ENCODE measurements around the gene CTRB1. TPM values are rescaled to one million over a fixed set of nuclear protein-coding genes. Genes with fewer than 3 reads are reported as not detected.

Gene CTRB1
- total RNA-seq, 4 donors from 2014 or later, result not detected

DNA sequence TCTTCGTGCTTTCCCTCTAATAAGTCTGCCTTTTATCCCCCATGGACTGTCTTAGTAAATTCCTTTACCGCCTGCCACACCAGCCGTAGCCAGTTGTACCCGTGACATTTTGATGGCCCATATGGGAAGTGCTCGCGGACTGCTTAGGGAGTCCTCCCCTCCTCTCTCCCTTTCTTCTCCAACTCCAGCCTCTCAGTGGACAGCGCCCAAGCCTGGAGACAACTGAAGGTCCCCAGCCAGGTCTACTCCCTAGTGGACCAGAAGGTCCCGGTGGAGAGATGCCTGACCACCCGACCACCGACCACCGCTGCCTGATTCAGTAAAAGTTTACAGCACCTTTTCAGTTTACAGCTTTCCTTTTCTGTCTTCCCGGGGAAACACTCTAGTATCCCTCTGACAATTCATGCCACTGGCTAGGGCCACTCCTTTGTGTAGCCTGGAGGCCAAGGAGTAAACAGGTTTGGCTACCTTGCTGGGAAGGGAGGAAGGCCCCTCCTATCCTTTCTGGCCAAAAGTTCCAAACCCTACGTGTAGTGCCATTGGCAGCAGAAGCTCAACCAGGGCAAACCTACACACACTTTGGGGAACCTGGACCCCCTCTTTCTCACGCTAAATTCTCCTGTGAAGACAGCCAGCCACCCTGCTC lies 29.8 kb upstream of the CTRB1 start:
- TF ChIP-seq, protein P1, sequence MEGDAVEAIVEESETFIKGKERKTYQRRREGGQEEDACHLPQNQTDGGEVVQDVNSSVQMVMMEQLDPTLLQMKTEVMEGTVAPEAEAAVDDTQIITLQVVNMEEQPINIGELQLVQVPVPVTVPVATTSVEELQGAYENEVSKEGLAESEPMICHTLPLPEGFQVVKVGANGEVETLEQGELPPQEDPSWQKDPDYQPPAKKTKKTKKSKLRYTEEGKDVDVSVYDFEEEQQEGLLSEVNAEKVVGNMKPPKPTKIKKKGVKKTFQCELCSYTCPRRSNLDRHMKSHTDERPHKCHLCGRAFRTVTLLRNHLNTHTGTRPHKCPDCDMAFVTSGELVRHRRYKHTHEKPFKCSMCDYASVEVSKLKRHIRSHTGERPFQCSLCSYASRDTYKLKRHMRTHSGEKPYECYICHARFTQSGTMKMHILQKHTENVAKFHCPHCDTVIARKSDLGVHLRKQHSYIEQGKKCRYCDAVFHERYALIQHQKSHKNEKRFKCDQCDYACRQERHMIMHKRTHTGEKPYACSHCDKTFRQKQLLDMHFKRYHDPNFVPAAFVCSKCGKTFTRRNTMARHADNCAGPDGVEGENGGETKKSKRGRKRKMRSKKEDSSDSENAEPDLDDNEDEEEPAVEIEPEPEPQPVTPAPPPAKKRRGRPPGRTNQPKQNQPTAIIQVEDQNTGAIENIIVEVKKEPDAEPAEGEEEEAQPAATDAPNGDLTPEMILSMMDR (IDR thresholded peaks at IDR 0.05; ENCODE audit: low read depth), result no peak

DNA sequence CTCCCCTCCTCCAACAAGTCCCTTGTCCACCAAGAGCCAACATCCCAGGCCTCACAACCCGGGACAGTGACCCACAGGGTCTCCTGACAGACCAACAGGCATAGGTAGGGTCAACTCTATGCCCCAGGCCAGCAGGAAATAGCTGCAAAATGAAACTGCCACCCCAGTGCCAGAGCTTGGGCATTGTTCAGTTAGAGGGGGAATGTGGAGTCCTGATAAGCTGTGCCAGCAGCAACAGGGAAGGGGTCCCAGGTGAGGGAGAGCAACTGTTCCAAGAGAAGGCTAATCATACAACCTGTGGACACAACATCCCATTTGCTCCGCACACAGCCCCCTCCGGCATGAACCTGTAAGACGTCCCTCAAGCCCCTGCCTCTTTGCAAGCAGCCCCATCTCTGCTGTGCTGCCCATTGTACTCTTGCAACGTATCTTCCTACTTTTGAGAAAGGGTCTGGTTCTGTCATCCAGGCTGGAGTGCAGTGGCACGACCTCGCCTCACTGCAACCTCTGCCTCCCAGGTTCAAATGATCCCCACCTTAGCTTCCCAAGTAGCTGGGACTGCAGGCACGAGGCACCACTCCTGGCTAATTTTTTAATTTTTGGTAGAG lies 29.0 kb upstream of the CTRB1 start:
- TF ChIP-seq, protein P1 (IDR thresholded peaks at IDR 0.05; ENCODE audit: low read depth), result no peak

DNA sequence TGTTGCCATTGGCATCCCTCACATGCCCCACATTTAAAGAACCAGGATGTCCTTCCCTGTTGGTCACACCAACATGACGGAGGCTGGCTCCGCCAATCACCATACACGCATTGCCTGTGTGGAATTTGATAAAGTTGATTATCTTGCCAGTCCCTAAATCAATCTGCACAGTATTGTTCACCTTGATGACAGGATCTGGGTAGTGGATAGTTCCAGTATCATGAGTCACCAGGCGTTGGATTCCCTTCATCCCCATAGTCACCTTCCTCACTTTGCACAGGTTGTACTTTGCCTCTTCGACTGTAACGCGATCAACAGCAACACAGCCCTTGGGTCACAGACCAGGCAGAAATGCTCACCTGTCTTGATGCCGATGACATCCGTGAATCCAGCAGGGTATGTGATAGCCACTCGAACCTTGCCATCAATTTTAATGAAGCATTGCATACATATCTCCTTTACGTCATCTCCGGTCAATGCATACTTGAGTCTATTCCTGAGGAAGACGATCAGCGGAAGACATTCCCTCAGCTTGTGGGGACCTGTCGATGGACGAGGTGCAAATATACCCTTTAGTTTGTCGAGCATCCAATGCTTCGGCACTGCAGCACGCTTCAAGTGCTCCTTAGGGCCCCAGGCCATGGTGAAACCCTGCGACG lies 26.1 kb upstream of the CTRB1 start:
- TF ChIP-seq, protein P1 (IDR thresholded peaks at IDR 0.05; ENCODE audit: low read depth), result no peak

DNA sequence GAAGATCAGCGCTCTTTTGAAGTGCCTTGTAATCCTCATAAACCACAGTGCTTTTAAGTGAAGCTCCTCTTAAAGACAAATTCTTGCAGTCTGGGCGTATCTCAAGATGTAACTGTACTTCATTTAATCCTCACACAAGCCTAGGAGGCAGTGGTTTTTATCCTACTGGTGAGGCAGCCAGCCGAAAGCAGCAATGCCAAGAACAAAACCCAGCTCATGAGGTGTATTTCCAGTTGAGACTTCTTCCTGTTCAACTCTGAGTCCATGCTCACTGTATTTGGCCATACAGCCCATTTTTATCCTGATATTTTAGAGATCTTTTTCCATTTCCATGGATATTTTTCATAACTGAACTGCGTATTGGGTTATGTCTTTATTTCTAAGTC lies 25.5 kb upstream of the CTRB1 start:
- TF ChIP-seq, protein P1 (IDR thresholded peaks at IDR 0.05; ENCODE audit: low read depth), result no peak

DNA sequence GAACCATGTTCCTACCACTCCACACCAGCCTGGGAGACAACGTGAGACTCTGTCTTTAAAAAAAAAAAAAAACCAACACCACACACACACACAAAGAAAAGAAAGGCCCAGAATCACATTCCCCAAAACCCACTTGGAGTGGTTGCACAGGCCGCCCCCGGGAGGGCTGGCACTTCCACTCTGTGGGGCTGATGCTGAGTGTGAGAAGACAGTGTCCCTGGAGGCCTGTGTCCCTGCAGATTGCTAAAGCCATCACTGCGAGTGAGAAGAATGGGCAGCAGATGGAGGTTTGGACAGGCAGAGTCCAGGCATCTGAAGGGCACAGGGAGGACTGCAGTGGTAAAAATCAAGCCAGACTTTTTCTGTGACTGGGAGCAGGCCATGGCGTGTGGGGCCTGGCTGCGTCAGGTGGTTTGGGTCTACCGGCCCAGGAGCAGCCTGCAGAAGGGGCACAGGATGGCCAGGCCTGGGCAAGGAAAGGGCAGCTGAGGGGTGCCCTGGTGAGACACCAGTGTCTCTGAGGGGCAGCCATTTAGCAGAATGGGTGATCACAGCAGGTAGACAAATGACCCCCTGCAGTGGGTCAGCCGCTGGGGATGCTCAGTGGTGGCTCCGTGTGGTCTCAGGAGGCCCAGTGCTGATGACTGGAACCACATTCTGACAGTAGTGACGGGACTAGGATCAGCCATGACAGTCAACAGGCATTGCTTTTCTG lies 24.9 kb upstream of the CTRB1 start:
- TF ChIP-seq, protein P1 (IDR thresholded peaks at IDR 0.05; ENCODE audit: low read depth), result no peak

DNA sequence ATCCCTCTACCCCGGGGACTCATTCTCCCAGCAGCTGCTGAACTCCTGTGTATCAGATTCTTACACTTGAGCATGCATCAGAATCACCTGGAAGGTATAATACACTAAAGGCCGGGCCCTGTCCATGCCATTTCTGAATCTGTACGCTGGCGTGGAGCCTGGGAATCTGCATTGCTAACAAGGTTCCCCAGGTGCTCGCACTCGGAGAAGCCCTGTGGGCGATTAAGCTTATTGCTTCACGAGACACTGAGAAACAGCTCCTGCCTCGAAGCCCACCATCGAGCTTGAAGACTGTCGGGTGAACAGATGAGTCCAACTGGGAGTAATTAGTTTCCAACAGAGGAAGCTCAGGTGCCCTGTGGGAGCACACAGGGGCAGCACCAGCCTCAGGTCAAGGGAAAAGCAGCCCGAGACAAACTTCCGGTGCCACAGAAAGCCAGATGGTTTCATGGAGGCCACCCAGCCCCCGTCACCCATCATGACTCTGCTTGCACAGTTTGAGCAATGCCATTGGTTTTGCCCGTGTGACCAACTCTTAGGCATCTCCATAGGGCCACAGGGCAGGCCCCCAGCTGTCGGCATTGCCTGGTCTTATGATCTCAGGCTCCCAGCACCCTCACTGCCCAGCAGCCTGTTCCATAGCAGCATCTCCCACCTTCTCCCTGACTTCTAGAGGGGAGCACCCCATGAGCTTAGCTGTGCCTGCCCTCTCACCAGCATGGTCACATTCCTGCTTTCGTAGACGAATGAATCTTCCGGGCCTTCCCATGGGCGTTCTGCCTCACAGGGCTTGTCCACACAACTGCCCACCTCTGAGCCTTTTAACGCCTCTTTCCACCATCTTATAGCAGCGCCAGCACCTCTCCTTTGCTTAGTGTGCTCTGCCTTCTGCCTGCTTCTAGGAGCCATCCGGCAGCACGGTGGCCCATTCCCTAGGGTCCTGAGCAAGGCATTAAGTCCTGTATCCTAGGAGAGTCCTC lies 22.7 kb upstream of the CTRB1 start:
- TF ChIP-seq, protein P1 (IDR thresholded peaks at IDR 0.05; ENCODE audit: low read depth), result no peak
